Activated CD4-positive, alpha-beta T cell treated with anti-CD3 and anti-CD28 coated beads, Interleukin-2, amount 50 U/mL, for 1 hour (primary cell): ENCODE results near the gene FXYD1.

Experiments used
- DNase-seq: peaks from one replicate; pipeline ENCODE4 v3.0.0-alpha.2; 2020

Gene FXYD1

GRCh38 chr19:35165200-35166058, 26.8 kb downstream of the FXYD1 start:
- no peak for DNase-seq

- DNase-seq: no peak
Observed at GRCh38 chr19:35166100-35167063, 27.8 kb downstream of the FXYD1 start.

- no peak for DNase-seq
Observed at GRCh38 chr19:35167251-35168119, 28.9 kb downstream of the FXYD1 start.

GRCh38 chr19:35168196-35168595, 29.6 kb downstream of the FXYD1 start:
- no peak for DNase-seq

GRCh38 chr19:35169221-35169995, 30.8 kb downstream of the FXYD1 start:
- DNase-seq: no peak

- DNase-seq: no peak
Observed at GRCh38 chr19:35170359-35171061, 31.9 kb downstream of the FXYD1 start.

GRCh38 chr19:35171730-35172129, 33.1 kb downstream of the FXYD1 start:
- DNase-seq: no peak

- no peak for DNase-seq
Observed at GRCh38 chr19:35174226-35174625, 35.6 kb downstream of the FXYD1 start.

GRCh38 chr19:35176181-35176570, 37.6 kb downstream of the FXYD1 start:
- no peak for DNase-seq

- no peak for DNase-seq
Observed at GRCh38 chr19:35177377-35178274, 39.0 kb downstream of the FXYD1 start.

- no peak for DNase-seq
Observed at GRCh38 chr19:35178701-35179100, 40.1 kb downstream of the FXYD1 start.

GRCh38 chr19:35179830-35180229, 41.2 kb downstream of the FXYD1 start:
- DNase-seq: no peak

GRCh38 chr19:35181387-35181786, 42.8 kb downstream of the FXYD1 start:
- no peak for DNase-seq

- no peak for DNase-seq
Observed at GRCh38 chr19:35184267-35184666, 45.6 kb downstream of the FXYD1 start.

- DNase-seq: no peak
Observed at GRCh38 chr19:35184884-35185283, 46.3 kb downstream of the FXYD1 start.
